Esophagus muscularis mucosa (tissue), 4 donors: ENCODE data around the gene ASB1. TPM values are rescaled to one million over a fixed set of nuclear protein-coding genes. Genes with fewer than 3 reads are reported as not detected.
"Not testable (repeated sequence)": the region's sequence is repeated elsewhere in the genome, so short reads cannot be mapped to it uniquely, and the experiment has no call there.

Experiments used
- DNase-seq: peaks from one replicate; pipeline ENCODE4 v3.0.0-alpha.2; 2017; ENCODE audit errors: extremely low spot score
- H3K27ac ChIP-seq, 4 donors: fragments of 200-600 bp; sonication (generic); replicated peaks in 1 of 4; 1 replicate in 3 of 4; 2 replicates in 1 of 4; pipeline ENCODE4 v1.5.1; 2016 to 2019; ENCODE audit warnings: mild to moderate bottlenecking in 1 of 4
- H3K27me3 ChIP-seq, 4 donors: fragments of 200-600 bp; sonication (generic); one replicate each; pipeline versions ENCODE4 v1.5.1 to v1.6.0; 2016 to 2019
- H3K36me3 ChIP-seq, 4 donors: fragments of 200-600 bp; sonication (generic); one replicate each; pipeline ENCODE4 v1.5.1; 2016 to 2019
- H3K4me1 ChIP-seq, 4 donors: fragments of 200-600 bp; sonication (generic); one replicate each; pipeline ENCODE4 v1.5.1; 2016 to 2019
- H3K4me3 ChIP-seq, 4 donors: fragments of 200-600 bp; sonication (generic); 1 replicate in 2 of 4; 2 replicates in 2 of 4; pipeline ENCODE4 v1.5.1; 2016 to 2019; ENCODE audit warnings: mild to moderate bottlenecking in 4 of 4, moderate library complexity in 1 of 4
- H3K9me3 ChIP-seq, 4 donors: fragments of 200-600 bp; sonication (generic); 1 replicate in 3 of 4; 2 replicates in 1 of 4; pipeline ENCODE4 v1.5.1; 2016 to 2019
- EP300 ChIP-seq: sonication (generic); formaldehyde crosslinking; IDR thresholded peaks from one replicate; pipeline ENCODE4 v1.6.1; 2017; ENCODE audit warnings: antibody characterized with exemption
- POLR2A ChIP-seq: fragments of 450-650 bp; IDR thresholded peaks from one replicate; pipeline ENCODE4 v1.6.1; 2017; ENCODE audit warnings: antibody characterized with exemption, moderate library complexity, mild to moderate bottlenecking, low read depth
- POLR2AphosphoS5 ChIP-seq, 2 donors: sonication (generic); formaldehyde crosslinking; IDR thresholded peaks; one replicate each; pipeline ENCODE4 v1.6.1; 2017; ENCODE audit warnings: antibody characterized with exemption in 2 of 2
- WGBS: methylation state at CpG from one replicate; pipeline ENCODE4 v1.1.5; 2018; 5-methylcytosine and 5-hydroxymethylcytosine counted together
- intact Hi-C: fragments of 100-400 bp; cut with DNase I; formaldehyde crosslinking; loops from one replicate; pipeline ENCODE4 v1.15.1; 2023
- total RNA-seq, 4 donors: library from RNA; depleted of rRNA; stranded (reverse); fragments of >200 nt; gene quantifications; one replicate each; pipeline versions ENCODE4 v1.1.0 to v1.2.1, GENCODE V29; 2016
- TF ChIP-seq, protein P1 (sequence below), 3 experiments: fragments of 200-600 bp in 2 of 3; fragments of 450-650 bp in 1 of 3; sonication (generic) in 2 of 3; IDR thresholded peaks; one replicate each; pipeline ENCODE4 v1.5.1; 2017 to 2019; ENCODE audit warnings: antibody characterized with exemption in 3 of 3, mild to moderate bottlenecking in 2 of 3, moderate library complexity in 1 of 3

ASB1 gene
- total RNA-seq, 4 donors from 2014 or later, result 19.9 to 42.1 (median 33.9) TPM

DNA sequence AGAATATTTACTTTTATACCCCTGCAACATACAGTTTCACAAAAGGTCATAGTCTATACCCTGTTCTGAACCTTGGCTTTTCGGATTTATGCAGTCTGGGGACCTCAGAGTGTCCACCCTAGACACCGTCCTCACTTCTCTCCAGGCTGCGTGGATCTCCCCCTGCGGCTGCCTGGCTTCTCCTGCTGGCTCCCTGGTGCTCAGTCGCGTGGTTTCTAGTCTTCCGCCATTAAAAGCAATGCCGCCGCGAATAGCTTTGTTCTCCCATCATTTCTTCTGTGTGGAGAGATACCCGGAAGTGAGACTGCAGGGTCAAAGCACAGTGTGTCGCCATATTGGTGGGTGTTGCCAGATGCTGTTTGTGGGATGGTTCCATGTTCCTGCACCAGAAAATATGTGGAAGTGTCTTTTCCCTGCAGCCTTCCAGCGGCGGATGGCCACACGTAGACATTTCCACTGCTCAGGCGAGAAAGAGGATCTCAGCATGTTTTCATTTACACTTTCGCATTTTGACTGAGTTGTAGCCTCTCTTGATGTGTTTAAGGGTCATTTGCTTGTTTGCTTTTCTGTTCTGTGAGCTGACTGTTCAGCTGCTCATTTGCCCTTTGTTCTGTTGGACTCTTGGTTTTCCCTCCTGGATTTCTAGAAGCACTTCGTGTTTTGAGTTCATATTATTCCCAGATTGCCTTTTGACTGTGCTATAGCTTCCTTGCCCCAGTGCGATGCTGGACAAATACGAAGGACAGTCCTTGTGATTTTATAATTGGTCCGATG is 22.9 kb upstream of the ASB1 start:
- no peak for DNase-seq
- no peaks in the 10 kb centered on the region for H3K4me1 ChIP-seq
- no peaks in the 10 kb centered on the region for H3K9me3 ChIP-seq
- no peak for TF ChIP-seq POLR2AphosphoS5 (IDR thresholded peaks at IDR 0.05)
- no peak for TF ChIP-seq POLR2A
- TF ChIP-seq, protein P1, sequence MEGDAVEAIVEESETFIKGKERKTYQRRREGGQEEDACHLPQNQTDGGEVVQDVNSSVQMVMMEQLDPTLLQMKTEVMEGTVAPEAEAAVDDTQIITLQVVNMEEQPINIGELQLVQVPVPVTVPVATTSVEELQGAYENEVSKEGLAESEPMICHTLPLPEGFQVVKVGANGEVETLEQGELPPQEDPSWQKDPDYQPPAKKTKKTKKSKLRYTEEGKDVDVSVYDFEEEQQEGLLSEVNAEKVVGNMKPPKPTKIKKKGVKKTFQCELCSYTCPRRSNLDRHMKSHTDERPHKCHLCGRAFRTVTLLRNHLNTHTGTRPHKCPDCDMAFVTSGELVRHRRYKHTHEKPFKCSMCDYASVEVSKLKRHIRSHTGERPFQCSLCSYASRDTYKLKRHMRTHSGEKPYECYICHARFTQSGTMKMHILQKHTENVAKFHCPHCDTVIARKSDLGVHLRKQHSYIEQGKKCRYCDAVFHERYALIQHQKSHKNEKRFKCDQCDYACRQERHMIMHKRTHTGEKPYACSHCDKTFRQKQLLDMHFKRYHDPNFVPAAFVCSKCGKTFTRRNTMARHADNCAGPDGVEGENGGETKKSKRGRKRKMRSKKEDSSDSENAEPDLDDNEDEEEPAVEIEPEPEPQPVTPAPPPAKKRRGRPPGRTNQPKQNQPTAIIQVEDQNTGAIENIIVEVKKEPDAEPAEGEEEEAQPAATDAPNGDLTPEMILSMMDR (IDR thresholded peaks at IDR 0.05), result no peak
- TF ChIP-seq EP300, result no peak
- no peak overlapping the region for H3K27ac ChIP-seq
- intact Hi-C loops, result no loop called here
- no peak overlapping the region for H3K4me3 ChIP-seq
- peaks cover 12 to 52% (median 23%) of the 10 kb centered on the region in 4 donors for H3K36me3 ChIP-seq
- 95% methylated on average over 21 of the region's 21 CpGs for WGBS
- no peaks in the 10 kb centered on the region for H3K27me3 ChIP-seq

DNA sequence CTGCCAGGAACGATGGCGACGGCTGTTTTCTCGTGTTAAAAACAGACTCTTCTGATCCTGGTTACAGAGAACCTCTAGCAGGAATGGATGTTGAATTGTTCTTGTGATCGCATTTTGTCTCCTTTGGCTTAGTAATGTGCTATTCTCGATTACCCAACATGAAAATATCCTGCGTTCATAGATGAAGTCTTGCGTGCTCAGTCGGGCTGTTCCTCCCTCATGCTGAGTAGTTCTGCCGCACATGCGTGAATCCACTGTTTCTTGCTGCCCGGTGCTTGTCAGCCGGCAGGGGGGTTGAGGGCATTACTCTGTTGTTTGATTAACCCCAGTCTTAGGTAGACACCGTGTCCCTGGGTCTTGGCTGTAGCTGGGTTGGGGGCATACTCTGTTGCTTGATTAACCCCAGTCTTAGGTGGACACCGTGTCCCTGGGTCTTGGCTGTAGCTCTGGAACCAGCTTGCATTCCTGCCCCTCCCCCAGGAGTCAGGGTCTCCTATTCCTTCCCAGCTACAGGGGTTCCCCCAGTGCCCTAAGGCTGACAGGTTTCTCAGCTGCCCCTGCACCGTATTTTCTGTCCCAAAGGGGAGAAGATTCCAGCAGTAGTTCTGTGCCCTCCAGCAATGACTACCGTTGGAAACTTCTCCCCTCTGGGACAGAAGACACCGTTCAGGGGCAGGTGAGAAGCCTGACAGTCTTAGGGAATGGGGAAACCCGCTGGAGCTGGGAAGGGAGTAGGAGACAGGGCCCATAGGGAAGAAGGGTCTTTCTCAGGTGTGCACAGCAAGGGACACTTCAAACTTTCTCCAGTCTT is 22.1 kb upstream of the ASB1 start:
- 93% methylated on average over 19 of the region's 19 CpGs for WGBS
- Histone ChIP-seq H3K27ac (no peak overlapping the region), H3K9me3 (no peaks in the 10 kb centered on the region), H3K4me3 (no peak overlapping the region), H3K4me1 (no peaks in the 10 kb centered on the region), H3K27me3 (no peaks in the 10 kb centered on the region), H3K36me3 (peaks cover 5 to 46% (median 16%) of the 10 kb centered on the region in 4 donors)
- TF ChIP-seq POLR2A, result no peak
- TF ChIP-seq, protein P1 (IDR thresholded peaks at IDR 0.05), result no peak
- DNase-seq, result no peak
- intact Hi-C loops, result no loop called here

DNA sequence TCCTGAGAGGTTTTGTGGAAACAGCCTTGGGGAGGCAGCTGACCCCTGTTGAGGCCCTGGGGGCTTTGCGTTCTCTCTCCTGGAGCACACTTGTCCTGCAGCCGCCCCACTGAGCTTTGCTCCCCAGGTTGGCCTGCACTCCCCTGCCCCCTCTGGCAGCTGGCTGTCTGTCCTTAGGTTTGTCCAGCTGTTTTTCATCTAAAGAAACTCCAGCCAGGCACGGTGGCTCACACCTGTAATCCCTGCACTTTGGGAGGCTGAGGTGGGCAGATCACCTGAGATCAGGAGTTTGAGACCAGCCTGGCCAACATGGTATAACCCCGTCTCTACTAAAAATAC is 21.5 kb upstream of the ASB1 start:
- H3K9me3 ChIP-seq, H3K27ac ChIP-seq, H3K4me3 ChIP-seq, intact Hi-C loops, DNase-seq, H3K4me1 ChIP-seq, H3K27me3 ChIP-seq: not testable (repeated sequence)
- peaks cover 5 to 40% (median 14%) of the 10 kb centered on the region in 4 donors for H3K36me3 ChIP-seq
- WGBS, result 93% methylated on average over 4 of the region's 4 CpGs

DNA sequence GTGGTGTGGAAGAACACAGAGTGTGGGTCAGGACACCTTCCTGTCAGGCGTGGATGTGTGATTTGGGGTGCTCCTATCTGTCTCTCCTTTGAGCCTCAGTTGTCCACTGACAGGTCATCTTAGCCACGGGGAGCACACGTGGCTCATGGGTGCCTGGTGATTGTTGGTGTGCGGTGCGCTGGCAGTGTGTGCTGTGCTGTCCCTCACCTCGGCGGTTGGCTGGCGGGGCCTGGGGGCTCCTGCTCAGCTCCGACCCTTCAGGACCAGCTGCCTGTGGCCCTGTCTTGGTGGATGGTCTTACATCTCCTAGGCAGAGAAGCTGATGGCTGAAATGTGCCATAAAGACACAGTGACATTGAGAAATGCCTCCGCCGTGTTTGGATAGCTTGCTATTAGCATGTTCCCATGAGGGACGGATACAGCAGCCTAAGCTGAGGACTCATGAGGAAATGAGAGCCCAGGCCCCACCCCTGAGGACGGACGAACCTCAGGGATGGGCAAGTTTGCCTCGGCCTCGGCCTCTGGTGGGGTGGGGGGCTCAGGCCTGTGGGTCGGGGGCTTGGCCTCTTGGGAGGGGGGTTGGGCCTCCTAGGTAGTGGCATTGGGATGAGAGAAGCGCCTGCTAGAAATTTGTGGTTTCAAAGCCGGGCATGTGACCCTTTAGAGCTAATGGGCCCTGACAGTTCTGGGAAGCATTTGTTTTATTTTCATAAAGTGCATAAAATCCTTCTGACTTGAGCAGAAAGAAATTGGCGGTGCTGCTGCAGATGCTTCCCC is 20.3 kb upstream of the ASB1 start:
- H3K36me3 ChIP-seq, result peaks cover 4 to 34% (median 11%) of the 10 kb centered on the region in 4 donors
- TF ChIP-seq POLR2AphosphoS5 (IDR thresholded peaks at IDR 0.05) (no peak), EP300 (no peak), POLR2A (no peak)
- TF ChIP-seq, protein P1 (IDR thresholded peaks at IDR 0.05), result no peak
- 92% methylated on average over 11 of the region's 20 CpGs for WGBS
- DNase-seq, result no peak
- intact Hi-C loops, result no loop called here
- no peaks in the 10 kb centered on the region for H3K27me3 ChIP-seq
- no peaks in the 10 kb centered on the region for H3K9me3 ChIP-seq
- no peak overlapping the region for H3K4me3 ChIP-seq
- H3K27ac ChIP-seq, result no peak overlapping the region
- no peaks in the 10 kb centered on the region for H3K4me1 ChIP-seq

DNA sequence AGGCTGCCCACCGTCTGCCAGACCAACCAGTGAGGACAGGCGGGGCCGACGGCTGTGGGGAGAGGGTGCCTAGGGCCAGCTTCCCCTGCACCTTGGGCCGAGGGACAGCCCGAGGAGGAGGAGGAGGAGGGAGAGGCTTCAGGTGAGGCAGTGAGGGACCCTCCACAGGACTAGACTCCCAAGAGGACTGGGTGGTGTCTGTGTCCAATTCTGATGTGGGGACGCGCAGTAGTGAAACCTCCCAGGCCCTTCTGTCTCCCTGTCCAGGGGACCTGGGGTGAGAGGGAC is 19.8 kb upstream of the ASB1 start:
- H3K36me3 ChIP-seq, result peaks cover 0 to 29% (median 8%) of the 10 kb centered on the region in 4 donors
- TF ChIP-seq, protein P1 (IDR thresholded peaks at IDR 0.05), result no peak
- WGBS, result 88% methylated on average over 8 of the region's 8 CpGs
- H3K4me1 ChIP-seq, result no peaks in the 10 kb centered on the region
- intact Hi-C loops, result no loop called here
- no peak overlapping the region for H3K4me3 ChIP-seq
- H3K27ac ChIP-seq, result no peak overlapping the region
- H3K9me3 ChIP-seq, result no peaks in the 10 kb centered on the region
- DNase-seq, result no peak
- no peaks in the 10 kb centered on the region for H3K27me3 ChIP-seq
